EL (cell line): ENCODE results near the gene PSMA6.
"Not testable (repeated sequence)": the region's sequence is repeated elsewhere in the genome, so short reads cannot be mapped to it uniquely, and the experiment has no call there.

Experiments
- DNase-seq: peaks from one replicate; pipeline ENCODE4 v3.0.0-alpha.2; 2016

Gene PSMA6

GRCh38 chr14:35285168-35286002 is 6.8 kb upstream of the PSMA6 start:
- peak; percentile 18 for DNase-seq

GRCh38 chr14:35286003-35286600 is 6.1 kb upstream of the PSMA6 start:
- DNase-seq = no peak

DNA sequence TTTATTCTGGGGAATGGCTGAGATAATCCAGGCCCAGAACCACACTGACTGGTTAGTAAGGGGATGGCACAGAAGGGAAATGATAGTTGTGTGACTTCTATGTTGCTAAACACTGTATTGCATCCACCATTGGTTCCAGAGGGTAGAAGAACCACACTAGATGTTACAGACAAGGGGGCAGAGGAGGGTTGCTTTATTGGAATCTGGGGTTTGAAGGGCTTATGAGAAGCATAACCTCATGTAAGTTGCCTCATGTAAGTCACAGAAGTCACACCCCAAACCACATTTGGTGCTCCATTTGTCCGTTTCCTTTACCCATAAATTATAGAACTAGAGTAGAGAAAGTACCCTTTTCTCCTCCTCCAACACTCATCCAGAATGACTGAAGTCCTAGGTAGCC is 5.5 kb upstream of the PSMA6 start:
- DNase-seq = no peak

GRCh38 chr14:35287431-35288013 is 4.7 kb upstream of the PSMA6 start:
- DNase-seq = no peak

- DNase-seq = no peak
These were observed 2.6 kb upstream of the PSMA6 start for GRCh38 chr14:35289623-35290022.

DNA sequence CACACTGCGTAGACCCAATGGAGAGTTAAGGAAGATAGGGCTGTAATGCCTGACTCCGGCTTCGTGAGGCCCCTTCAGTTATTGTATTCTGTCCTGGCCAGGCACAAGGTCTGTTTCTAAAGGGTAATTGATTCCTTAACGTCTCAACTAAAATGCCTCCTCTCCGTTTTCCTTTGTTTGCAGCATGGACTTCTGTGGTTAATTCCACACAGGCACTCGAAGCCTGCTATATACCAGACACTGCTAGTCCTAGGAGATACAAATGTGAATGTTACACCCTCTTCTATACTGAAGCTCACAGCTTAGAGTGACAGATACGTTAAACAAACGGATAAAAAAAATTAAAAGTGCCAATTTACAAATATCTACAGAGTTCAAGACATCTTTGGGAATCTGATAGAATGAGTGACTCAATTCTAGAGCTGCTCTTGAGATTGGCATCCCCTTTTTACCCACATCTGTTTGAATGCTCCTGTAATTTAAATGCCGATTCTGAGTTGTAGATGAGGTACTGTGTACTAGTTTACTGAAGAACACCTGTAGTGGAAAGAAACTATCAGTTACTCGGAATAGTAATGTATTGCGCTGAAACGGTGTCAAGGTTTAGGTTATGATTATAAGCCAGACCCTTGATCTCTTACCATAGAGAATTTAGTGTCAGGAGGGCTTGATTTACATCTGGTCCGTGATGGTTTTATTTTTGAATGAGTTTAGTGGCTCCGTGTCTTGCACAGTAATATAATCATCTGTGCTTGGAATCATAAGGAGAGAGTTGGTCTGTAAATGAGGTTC is 784 bp downstream of the PSMA6 start:
- DNase-seq = no peak

DNA sequence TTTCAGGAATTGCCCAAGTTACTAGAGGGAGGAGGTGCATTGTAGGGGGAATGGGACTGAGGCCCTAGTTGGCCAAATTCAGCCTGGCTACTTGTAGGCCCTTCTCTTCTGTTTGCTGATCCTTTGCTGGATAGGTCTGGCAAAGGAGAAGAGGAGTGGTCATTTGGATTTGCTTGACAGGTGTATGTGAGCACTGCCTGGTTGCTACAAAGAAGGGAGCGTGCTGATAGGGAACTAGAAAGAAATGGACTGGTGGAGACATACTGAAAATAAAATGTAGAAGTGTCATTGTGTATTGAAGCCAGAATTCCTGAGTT is 3.6 kb downstream of the PSMA6 start:
- no peak for DNase-seq

GRCh38 chr14:35296545-35296944 is 4.4 kb downstream of the PSMA6 start:
- no peak for DNase-seq

DNA sequence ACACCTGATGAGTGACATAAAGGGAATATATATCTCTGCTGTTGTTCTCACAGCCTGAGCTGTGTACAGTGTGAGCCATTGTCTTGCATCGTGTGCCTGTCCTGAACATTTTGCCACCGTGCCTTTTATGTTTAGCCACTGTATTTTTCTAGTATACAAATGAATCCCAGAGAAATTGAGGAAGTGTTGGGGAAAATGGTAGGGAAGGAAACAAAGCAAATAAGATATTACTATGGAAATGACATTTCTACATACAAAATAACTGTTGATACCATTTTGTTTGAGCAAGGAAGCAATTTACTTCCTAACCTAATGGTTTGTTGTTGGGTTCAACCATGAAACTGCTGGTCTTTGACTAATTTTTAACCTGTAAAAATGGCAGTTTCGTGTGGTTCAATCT is 5.5 kb downstream of the PSMA6 start:
- no peak for DNase-seq

DNA sequence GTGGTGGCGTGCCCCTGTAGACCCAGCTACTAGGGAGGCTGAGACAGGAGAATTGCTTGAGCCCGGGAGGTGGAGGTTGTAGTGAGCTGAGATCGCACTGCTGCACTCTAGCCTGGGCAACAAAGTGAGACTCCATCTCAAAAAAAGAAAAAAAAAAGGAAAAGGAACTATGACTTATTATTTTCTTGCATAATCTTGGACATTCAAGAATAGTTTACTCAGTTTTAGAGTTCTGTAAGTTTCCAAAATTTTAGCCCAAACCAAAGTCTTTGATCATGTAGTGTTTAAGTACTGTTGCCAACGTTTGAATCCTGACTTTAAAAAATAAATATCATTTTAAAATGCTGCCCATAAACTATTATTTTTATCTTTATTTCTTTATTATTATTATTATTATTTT is 6.2 kb downstream of the PSMA6 start:
- no peak for DNase-seq

DNA sequence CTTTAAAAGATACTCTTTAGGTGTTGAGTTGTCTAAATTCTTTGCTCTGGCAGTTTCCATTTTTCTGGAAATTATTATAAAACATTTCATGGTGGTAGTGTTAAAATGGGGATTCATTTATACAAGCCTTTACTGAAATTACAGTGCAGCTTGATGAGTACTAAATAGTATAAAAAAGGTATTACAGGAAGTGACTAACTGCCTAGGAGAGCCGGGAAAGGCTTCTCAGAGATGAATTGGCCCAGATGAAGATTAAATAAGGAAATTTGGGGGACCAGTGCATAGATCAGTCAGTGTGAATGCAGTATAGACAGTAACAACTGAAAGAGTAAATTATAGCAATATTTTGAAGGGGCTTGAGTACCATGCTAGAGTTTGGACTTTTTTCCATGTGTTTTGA is 7.5 kb downstream of the PSMA6 start:
- DNase-seq = peak; percentile 14

DNA sequence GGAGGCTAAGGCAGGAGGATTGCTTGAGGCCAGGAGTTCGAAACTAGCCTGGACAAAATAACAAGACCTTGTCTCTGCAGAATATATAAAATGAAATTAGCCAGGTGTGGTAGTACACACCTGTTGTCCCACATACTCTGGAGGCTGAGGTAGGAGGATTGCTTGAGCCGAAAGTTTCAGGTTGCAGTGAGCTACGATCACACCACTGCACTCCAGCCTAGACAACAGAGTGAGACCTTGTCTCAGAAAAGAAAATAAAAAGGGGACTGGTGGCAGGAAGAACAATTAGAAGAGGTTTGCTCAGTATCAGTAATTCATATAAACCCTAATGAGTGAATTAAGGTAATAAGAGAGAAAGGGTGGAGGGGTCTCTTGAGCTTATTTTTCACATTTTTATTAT is 8.0 kb downstream of the PSMA6 start:
- DNase-seq = no peak

DNA sequence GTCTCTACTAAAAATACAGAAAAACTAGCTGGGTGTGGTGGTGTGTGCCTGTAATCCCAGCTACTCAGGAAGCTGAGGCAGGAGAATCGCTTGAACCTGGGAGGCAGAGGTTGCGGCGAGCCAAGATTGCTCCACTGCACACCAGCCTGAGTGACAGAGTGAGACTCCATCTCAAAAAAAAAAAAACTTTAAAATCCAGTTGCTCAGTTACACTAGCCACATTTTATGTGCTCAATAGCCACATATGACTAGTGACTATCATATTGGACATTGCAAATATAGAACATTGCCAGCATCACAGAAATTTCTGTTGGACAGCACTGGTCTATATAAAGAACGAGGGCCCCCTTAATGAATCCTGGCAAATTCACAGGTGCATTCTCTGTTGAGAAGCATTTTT is 9.2 kb downstream of the PSMA6 start:
- not testable (repeated sequence) for DNase-seq

DNA sequence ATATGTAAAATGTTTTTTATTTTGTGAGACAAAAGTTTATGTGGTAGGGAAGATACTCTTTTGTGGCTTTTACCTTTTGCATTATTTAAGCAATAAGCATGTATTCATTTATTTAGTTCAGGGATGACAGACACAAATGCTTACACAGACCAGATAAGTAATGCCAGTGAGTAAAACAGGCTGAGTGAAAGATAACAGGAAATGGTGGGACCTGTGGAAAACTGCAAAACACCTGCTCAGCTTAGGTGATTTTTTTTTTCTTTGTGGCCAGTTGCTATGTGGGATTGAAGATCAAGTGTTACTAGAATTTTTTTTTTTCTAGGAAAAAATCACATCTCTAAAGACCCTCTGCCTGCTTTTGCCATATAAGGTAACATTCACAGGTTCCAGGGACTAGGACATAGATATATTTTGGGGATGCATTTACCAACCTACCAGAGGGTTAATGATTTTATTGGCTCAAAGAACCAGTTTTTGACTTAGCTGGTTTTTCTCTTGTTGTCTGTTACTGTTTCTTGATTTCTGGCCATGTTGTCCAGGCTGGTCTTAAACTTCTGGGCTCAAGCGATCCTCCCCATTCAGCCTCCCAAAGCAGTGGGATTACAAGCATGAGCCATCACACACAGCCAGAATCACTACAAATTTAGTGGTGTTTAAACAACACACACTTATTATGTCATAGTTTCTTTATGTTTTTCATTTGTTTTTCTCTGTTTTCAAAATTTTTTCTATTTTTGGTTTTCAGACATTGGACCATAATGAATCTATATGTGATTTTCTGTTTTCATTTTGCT is 9.8 kb downstream of the PSMA6 start:
- DNase-seq = no peak

DNA sequence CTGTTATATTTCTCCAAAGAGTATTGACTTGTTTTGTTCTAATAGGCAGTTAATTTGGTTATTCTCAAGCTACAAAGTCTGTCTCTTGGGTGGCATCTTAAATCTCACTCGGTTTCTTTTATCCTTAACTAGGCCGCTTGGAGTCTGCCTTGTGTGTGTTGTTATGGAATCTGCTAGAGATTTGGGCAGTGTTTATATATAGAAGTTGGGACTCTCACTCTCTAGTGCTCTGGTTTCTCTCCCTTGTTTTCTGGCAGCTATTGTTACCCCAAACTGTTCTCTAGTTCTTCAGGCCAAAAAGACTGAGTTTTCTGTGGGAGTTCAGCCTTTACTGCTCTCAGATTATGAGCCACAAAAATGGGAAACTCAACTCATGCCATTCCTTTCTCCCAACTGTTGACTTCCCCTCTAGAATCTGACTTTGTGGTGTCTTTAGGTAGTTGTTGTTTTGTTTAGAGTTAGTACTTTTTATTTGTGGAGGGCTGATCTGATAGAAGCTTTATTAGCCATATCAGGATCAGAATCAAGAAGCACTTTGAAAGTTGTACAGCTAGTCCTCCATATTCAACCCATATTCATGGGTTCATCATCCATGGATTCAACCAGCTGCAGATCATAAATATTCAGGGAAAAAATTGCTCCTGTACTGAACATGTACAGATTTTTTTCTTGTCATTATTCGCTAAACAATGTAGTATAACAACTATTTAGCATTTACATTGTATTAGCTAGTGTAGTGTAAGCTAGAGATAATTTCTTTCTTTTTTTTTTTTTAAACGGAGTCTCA is 11.2 kb downstream of the PSMA6 start:
- DNase-seq = no peak

- DNase-seq = no peak
These were observed 12.8 kb downstream of the PSMA6 start for GRCh38 chr14:35304812-35305462.

- no peak for DNase-seq
These were observed 13.5 kb downstream of the PSMA6 start for GRCh38 chr14:35305633-35306032.

- DNase-seq = no peak
These were observed 13.9 kb downstream of the PSMA6 start for GRCh38 chr14:35306114-35306513.

DNA sequence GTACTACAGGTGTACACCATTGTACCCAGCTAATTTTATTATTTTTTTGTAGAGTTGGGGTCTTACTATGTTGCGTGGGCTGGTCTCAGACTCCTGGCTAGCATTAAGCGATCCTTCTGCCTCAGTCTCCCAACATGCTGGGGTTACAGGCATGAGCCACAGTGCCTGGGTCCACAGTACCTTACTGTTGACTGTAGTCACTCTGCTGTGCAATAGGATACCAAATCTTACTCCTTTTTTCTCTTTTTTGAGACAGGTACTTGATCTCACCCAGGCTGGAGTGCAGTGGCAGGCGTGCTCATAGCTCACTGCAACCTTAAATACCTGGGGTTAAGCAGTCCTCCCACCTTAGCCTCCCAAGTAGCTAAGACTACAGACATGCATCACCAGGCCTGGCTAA is 25.6 kb downstream of the PSMA6 start:
- no peak for DNase-seq

DNA sequence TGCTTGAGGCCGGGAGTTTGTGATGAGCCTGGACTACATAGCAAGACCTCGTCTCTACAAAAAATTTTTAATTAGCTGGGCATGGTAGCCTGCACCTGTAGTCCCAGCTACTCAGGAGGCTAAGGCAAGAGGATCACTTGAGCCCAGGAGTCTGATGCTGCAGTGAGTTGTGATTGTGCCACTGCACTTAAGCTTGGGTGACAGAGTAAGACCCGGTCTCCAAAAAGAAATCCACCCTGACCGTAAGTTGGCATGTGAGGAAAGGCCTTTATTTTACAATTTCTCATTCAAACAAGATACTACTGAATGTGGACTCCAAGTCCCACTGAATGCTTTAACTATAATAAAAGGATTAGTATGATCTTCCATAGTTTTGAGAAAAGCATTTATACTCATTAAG is 27.3 kb downstream of the PSMA6 start:
- no peak for DNase-seq

DNA sequence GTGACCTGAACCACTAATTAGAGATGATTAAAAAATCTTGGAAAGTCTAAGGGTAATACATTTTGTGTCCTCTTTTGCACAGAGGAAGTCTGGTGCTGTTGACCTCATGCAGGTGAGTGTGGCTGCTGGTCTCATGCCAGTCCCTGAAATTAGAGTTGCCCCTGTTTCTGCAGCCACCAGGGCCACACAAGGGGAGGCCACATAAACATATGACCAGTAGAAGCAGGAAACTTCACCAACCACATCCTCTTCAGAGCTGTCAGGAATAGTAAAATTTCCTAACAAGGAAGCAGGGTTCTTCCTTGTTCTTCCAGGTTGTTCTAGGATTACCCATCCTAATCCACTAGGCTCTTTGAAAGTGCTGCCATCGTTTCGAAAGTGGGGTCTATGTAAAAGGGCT is 28.3 kb downstream of the PSMA6 start:
- no peak for DNase-seq

- no peak for DNase-seq
These were observed 34.2 kb downstream of the PSMA6 start for GRCh38 chr14:35326375-35326774.
